Neural progenitor cell (in vitro differentiated cells): Measurements from ENCODE around the gene LTF.

Source experiments
- EZH2 ChIP-seq: fragments of 200-600 bp; sonication (generic); IDR thresholded peaks from 2 replicates; pipeline ENCODE4 v1.6.1; 2017; ENCODE audit warnings: antibody characterized with exemption, mild to moderate bottlenecking, moderate library complexity
- EZH2phosphoT487 ChIP-seq: fragments of 200-600 bp; sonication (generic); IDR thresholded peaks from 2 replicates; pipeline ENCODE4 v1.6.1; 2017; ENCODE audit warnings: antibody characterized with exemption
- TF ChIP-seq, protein P1 (sequence below): fragments of 200-600 bp; sonication (generic); IDR thresholded peaks from 2 replicates; pipeline ENCODE4 v1.5.1; 2017; ENCODE audit warnings: antibody characterized with exemption, mild to moderate bottlenecking

DNA sequence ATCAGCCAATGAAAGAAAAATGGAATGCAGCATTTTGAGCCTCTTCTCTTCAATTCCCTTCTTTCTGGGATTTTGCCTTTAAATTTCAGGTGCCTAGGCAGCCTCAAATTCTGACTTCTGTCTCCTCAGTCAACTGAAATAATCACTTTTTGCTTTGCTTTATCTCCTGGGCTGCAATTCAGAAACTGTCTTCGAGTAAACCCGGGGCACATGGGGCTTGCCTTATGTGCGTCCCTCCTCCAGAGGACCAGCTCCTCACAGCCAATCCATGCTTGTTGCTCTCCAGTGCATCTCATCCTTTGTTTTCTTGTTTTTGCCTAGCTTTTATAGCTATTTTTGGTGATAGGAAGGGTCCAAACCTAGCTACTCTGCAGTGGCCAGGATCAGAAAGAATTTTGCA lies 41.8 kb upstream of the LTF start:
- TF ChIP-seq, protein P1, sequence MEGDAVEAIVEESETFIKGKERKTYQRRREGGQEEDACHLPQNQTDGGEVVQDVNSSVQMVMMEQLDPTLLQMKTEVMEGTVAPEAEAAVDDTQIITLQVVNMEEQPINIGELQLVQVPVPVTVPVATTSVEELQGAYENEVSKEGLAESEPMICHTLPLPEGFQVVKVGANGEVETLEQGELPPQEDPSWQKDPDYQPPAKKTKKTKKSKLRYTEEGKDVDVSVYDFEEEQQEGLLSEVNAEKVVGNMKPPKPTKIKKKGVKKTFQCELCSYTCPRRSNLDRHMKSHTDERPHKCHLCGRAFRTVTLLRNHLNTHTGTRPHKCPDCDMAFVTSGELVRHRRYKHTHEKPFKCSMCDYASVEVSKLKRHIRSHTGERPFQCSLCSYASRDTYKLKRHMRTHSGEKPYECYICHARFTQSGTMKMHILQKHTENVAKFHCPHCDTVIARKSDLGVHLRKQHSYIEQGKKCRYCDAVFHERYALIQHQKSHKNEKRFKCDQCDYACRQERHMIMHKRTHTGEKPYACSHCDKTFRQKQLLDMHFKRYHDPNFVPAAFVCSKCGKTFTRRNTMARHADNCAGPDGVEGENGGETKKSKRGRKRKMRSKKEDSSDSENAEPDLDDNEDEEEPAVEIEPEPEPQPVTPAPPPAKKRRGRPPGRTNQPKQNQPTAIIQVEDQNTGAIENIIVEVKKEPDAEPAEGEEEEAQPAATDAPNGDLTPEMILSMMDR, result no peak
- TF ChIP-seq EZH2 (no peak), EZH2phosphoT487 (no peak)
